SHP77 (cell line): Measurements from ENCODE around the gene MAN2C1.

Source experiments
- DNase-seq, 2 experiments: peaks; one replicate each; lab custom pipeline; 2025; lab: John Stamatoyannopoulos, UW

Gene MAN2C1

GRCh38 chr15:75309711-75310110, 58.7 kb downstream of the MAN2C1 start:
- no peak for DNase-seq

- DNase-seq: peak; percentile 54 to 81
These were observed 60.5 kb downstream of the MAN2C1 start for GRCh38 chr15:75307778-75308390.

GRCh38 chr15:75306188-75306587, 62.2 kb downstream of the MAN2C1 start:
- DNase-seq: no peak
